ENCODE measurements around the gene REPS2. TPM values are rescaled to one million over a fixed set of nuclear protein-coding genes. Genes with fewer than 3 reads are reported as not detected.
"Not testable (repeated sequence)": the region's sequence is repeated elsewhere in the genome, so short reads cannot be mapped to it uniquely, and the experiment has no call there.

Gene REPS2
- total and polyA plus RNA-seq, 2 experiments from 2014 or later = 1.2 to 4.4 TPM

GRCh38 chrX:16957751-16958150 lies 11.3 kb downstream of the REPS2 start (continued):
- no peak for TF ChIP-seq CTCF (conservative IDR thresholded peaks at IDR 0.05; ENCODE audit: low read depth in 2 of 2)

GRCh38 chrX:16958356-16958755 lies 11.9 kb downstream of the REPS2 start:
- Histone ChIP-seq H3K79me2 (replicated peaks; ENCODE audit: insufficient read depth) (no peaks in the 10 kb centered on the region), H3K4me2 (no peak overlapping the region), H3K9me2 (ENCODE audit: insufficient read depth) (no peaks in the 10 kb centered on the region), H3F3A (replicated peaks; ENCODE audit: low read depth) (no peaks in the 10 kb centered on the region), H3K4me3 (no peak overlapping the region), H3K27ac (ENCODE audit: low read depth) (no peak overlapping the region), H3K36me3 (ENCODE audit: insufficient read depth) (no peaks in the 10 kb centered on the region), H4K20me1 (replicated peaks; ENCODE audit: insufficient read depth) (no peaks in the 10 kb centered on the region), H2AFZ (no peak overlapping the region), H3K27me3 (ENCODE audit: insufficient read depth) (no peaks in the 10 kb centered on the region), H3K4me1 (ENCODE audit: insufficient read depth) (no peaks in the 10 kb centered on the region; the same call in 1 of the 2 replicates)
- Mint-ChIP-seq H3K27ac (no peak overlapping the region), H3K9me3 (no peaks in the 10 kb centered on the region; the same call in 2 of the 3 replicates), H3K4me3 (no peak overlapping the region), H3K36me3 (ENCODE audit: low read depth) (no peaks in the 10 kb centered on the region), H3K4me1 (peaks cover 23% of the 10 kb centered on the region), H3K27me3 (ENCODE audit: insufficient read depth, low read depth, poor library complexity) (no peaks in the 10 kb centered on the region)
- peak; percentile 45 for DNase-seq (ENCODE audit: low spot score)
- ATAC-seq = peak; percentile 81
- TF ChIP-seq ETS1 (IDR thresholded peaks at IDR 0.05) = no peak
- no peak for TF ChIP-seq POLR2AphosphoS5 (IDR thresholded peaks at IDR 0.05; ENCODE audit: low read depth)
- peak; percentile 9 to 36; a peak in 2 of 4 replicates for TF ChIP-seq CTCF (conservative IDR thresholded peaks at IDR 0.05; ENCODE audit: low read depth in 2 of 2)

GRCh38 chrX:16962661-16963060 lies 16.2 kb downstream of the REPS2 start:
- H2AFZ ChIP-seq; H3K4me3 Mint-ChIP-seq; H3K79me2 ChIP-seq (replicated peaks; ENCODE audit: insufficient read depth); H3K36me3 Mint-ChIP-seq (ENCODE audit: low read depth); H3K27me3 Mint-ChIP-seq (ENCODE audit: insufficient read depth, low read depth, poor library complexity); H3K4me1 ChIP-seq (ENCODE audit: insufficient read depth); ATAC-seq; H3K4me3 ChIP-seq; H3F3A ChIP-seq (replicated peaks; ENCODE audit: low read depth); H3K9me2 ChIP-seq (ENCODE audit: insufficient read depth); H3K36me3 ChIP-seq (ENCODE audit: insufficient read depth); H3K27me3 ChIP-seq (ENCODE audit: insufficient read depth); DNase-seq (ENCODE audit: low spot score); H4K20me1 ChIP-seq (replicated peaks; ENCODE audit: insufficient read depth); H3K27ac ChIP-seq (ENCODE audit: low read depth); H3K27ac Mint-ChIP-seq; H3K4me2 ChIP-seq: not testable (repeated sequence)
- H3K4me1 Mint-ChIP-seq = peaks cover 10% of the 10 kb centered on the region
- H3K9me3 Mint-ChIP-seq = peaks cover 11% of the 10 kb centered on the region; the same call in 2 of the 3 replicates

All from GM23338 (cell line).